Activated naive CD4-positive, alpha-beta T cell treated with anti-CD3 and anti-CD28 coated beads for 36 hours (primary cell): ENCODE results near the gene WNK2. TPM values are rescaled to one million over a fixed set of nuclear protein-coding genes. Genes with fewer than 3 reads are reported as not detected.
"Not testable (repeated sequence)": the region's sequence is repeated elsewhere in the genome, so short reads cannot be mapped to it uniquely, and the experiment has no call there.

ENCODE experiments used
- CTCF ChIA-PET: fragments of 350-600 bp; sonication (Branson Sonifier 250); formaldehyde crosslinking; loops from one replicate; lab custom pipeline; 2021; ENCODE audit warnings: antibody characterized with exemption; lab: Charles Lee
- DNase-seq: peaks from one replicate; pipeline ENCODE4 v3.0.0-alpha.2; 2020
- H3K27ac Mint-ChIP-seq: one replicate; pipeline ENCODE4 v1.8.0; 2021; ENCODE audit warnings: mild to moderate bottlenecking, mixed read lengths
- H3K27me3 Mint-ChIP-seq: one replicate; pipeline ENCODE4 v1.8.0; 2021; ENCODE audit warnings: low read depth, mixed read lengths
- H3K36me3 Mint-ChIP-seq: one replicate; pipeline ENCODE4 v1.8.0; 2021; ENCODE audit warnings: low read depth, mixed read lengths
- H3K4me1 Mint-ChIP-seq: one replicate; pipeline ENCODE4 v1.8.0; 2021; ENCODE audit warnings: low read depth, mixed read lengths
- H3K4me3 Mint-ChIP-seq: one replicate; pipeline ENCODE4 v1.8.0; 2021; ENCODE audit warnings: mild to moderate bottlenecking, moderate library complexity, mixed read lengths
- H3K9me3 Mint-ChIP-seq: one replicate; pipeline ENCODE4 v1.8.0; 2021; ENCODE audit warnings: mixed read lengths
- intact Hi-C: fragments of 100-400 bp; cut with micrococcal nuclease; formaldehyde crosslinking; loops from one replicate; pipeline ENCODE4 v1.15.1; 2023
- total RNA-seq, 2 experiments: library from RNA; stranded (reverse); gene quantifications; one replicate each; pipeline ENCODE4 v1.2.3, GENCODE V29; 2021

WNK2 gene
- total RNA-seq, 2 experiments from 2014 or later: 5.2 to 5.8 TPM

DNA sequence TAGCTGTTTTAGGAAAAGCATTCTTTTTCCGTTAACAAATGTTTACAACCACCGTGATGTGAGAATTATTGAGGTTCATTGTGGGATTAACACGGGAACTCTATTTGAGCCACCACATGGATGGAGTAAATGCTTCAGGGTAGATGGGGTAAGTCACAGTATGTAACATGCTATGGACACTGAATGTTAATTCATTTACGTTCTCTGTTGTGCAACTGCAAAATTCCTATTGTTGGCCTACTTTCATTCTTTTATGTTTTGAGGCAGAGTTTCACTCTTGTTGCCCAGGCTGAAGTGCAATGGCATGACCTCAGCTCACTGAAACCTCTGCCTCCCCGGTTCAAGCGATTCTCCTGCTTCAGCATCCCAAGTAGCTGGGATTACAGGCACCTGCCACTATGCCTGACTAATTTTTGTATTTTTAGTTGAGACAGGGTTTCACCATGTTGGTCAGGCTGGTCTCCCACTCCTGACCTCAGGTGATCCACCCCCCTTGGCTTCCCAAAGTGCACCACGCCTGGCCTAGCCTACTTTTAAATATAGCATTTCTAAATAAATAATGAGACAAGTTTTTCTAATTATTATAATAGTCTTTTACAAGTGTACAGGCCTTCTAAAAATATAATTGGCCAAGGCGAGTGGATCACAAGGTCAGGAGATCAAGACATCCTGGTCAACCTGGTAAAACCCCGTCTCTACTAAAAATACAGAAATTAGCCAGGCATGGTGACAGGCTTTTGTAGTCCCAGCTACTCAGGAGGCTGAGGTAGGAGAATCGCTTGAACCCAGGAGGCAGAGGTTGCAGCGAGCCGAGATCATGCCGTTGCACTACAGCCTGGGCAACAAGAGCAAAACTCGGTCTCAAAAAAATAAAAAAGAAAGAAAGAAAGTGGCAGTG lies 169.7 kb downstream of the WNK2 start:
- CTCF ChIA-PET: interaction anchor here (0.7 kb wide), 1 partner anchor 36 kb away, joined by 4 read pairs; no protein-coding TSS in a partner anchor
- H3K36me3 Mint-ChIP-seq, intact Hi-C loops, H3K27me3 Mint-ChIP-seq, DNase-seq, H3K9me3 Mint-ChIP-seq, H3K27ac Mint-ChIP-seq, H3K4me1 Mint-ChIP-seq, H3K4me3 Mint-ChIP-seq: not testable (repeated sequence)

DNA sequence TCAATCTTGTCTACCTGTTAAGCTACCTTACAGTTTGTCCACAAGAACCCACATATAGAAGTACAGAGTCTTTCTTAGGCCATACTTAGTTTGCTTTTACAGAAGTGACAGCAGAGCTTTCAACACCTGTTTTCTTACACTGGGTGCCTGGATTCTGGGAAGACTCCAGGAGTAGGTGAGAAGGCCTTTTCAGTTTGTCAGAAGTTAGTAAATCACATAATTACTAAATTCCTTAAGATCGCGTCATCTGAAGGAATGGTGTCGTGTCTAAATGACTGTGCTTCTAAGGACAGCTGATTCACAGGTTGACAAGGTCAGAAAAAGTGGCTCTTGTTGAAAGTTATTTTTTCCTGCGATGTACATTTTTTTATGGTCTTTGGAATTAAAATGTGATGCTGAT lies 170.5 kb downstream of the WNK2 start:
- H3K27me3 Mint-ChIP-seq: no peaks in the 10 kb centered on the region
- no peak overlapping the region for H3K4me3 Mint-ChIP-seq
- H3K36me3 Mint-ChIP-seq: no peaks in the 10 kb centered on the region
- peaks cover 6% of the 10 kb centered on the region for H3K4me1 Mint-ChIP-seq
- no peak for DNase-seq
- CTCF ChIA-PET: interaction anchor here (0.7 kb wide), 1 partner anchor 35 kb away, joined by 4 read pairs; no protein-coding TSS in a partner anchor
- no peak overlapping the region for H3K27ac Mint-ChIP-seq
- H3K9me3 Mint-ChIP-seq: no peaks in the 10 kb centered on the region
- intact Hi-C loops: no loop called here

DNA sequence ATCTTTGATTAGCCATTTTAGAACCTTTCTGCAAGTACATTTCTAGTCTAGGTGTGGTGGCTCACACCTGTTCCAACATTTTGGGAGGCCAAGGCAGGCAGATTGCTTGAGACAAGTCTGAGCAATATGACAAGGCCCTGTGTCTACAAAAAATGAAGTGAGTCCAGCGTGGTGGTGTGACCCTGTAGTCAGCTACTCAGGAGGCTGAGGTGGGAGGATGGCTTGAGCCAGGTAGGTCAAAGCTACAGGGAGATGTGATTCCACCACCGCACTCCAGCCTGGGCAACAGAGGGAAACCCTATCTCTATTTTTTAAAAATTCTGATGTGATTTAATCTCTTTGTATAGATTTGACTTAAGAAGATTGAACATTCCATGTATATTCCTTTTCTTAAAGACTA lies 171.9 kb downstream of the WNK2 start:
- no peaks in the 10 kb centered on the region for H3K27me3 Mint-ChIP-seq
- DNase-seq: no peak
- H3K9me3 Mint-ChIP-seq: peaks cover 9% of the 10 kb centered on the region
- CTCF ChIA-PET: no interaction called here
- H3K4me3 Mint-ChIP-seq: no peak overlapping the region
- intact Hi-C loops: no loop called here
- peaks cover 6% of the 10 kb centered on the region for H3K4me1 Mint-ChIP-seq
- H3K36me3 Mint-ChIP-seq: no peaks in the 10 kb centered on the region
- H3K27ac Mint-ChIP-seq: no peak overlapping the region

DNA sequence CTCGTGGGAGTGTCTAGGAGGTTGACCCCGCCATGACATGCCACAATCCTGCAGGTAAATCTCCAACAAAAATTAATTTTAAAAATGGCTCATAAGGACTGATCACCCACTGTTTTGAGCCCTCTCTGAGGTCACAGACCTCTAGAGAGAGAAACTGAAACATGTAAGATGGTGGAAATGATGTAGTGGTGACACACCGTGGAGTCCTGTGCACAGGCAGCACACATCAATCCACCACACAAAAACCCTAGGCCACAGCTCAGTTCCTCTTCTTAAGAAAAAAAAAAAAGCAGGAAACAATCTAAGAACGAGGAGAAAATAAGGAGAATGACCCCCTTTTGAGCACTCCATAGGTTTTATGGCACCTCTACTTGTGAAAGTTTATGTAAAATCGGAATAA lies 173.7 kb downstream of the WNK2 start:
- intact Hi-C loops: no loop called here
- H3K36me3 Mint-ChIP-seq: peaks cover 2% of the 10 kb centered on the region
- H3K9me3 Mint-ChIP-seq: peaks cover 18% of the 10 kb centered on the region
- no peak overlapping the region for H3K27ac Mint-ChIP-seq
- peak; percentile 26 for DNase-seq
- CTCF ChIA-PET: interaction anchor here (0.6 to 1.4 kb wide), 2 partner anchors 19 to 33 kb away, joined by 4 to 5 read pairs; no protein-coding TSS in a partner anchor
- peaks cover 6% of the 10 kb centered on the region for H3K4me1 Mint-ChIP-seq
- no peaks in the 10 kb centered on the region for H3K27me3 Mint-ChIP-seq
- no peak overlapping the region for H3K4me3 Mint-ChIP-seq

DNA sequence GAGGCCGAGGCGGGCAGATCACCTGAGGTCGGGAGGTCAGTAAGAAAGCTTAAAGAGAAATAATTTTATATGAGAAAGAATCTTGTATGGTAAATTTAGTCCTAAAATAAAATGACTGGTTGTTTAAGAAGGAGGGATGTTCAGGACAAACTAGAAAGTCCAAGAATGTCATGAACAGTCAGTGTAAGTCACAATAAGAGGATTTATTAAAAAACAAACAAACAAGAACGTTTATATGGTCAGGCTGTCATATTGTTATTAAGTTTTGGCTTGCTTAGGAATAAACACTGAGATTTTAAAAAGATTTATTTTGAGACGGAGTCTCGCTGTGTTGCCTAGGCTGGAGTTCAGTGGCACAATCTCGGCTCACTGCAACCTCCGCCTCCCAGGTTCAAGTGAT lies 176.0 kb downstream of the WNK2 start:
- H3K4me3 Mint-ChIP-seq, DNase-seq, H3K36me3 Mint-ChIP-seq, H3K4me1 Mint-ChIP-seq, intact Hi-C loops, H3K27ac Mint-ChIP-seq, H3K27me3 Mint-ChIP-seq: not testable (repeated sequence)
- H3K9me3 Mint-ChIP-seq: peaks cover 18% of the 10 kb centered on the region
- CTCF ChIA-PET: interaction anchor here (0.7 kb wide), 1 partner anchor 28 kb away, joined by 3 read pairs; no protein-coding TSS in a partner anchor

DNA sequence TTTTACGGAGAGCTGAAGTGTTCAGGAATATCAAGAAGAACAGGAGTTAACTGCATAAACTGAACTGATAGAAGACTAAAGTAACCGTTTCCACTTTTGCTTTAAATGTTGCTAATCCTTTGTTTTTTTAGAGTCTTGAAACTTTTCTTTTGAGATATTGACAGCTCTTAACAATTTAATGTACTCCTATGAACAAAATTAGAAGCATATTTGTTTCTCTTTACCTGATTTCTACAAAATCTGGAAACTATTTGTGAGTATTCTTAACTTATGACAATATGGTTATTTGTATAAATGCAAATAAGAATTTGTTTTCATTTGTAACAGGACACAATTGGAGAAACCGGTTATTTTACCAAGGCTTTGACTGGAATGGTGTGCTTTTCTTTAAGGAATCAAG lies 178.1 kb downstream of the WNK2 start:
- H3K27ac Mint-ChIP-seq: no peak overlapping the region
- CTCF ChIA-PET: no interaction called here
- H3K9me3 Mint-ChIP-seq: peaks cover 18% of the 10 kb centered on the region
- peaks cover 6% of the 10 kb centered on the region for H3K4me1 Mint-ChIP-seq
- DNase-seq: no peak
- H3K4me3 Mint-ChIP-seq: no peak overlapping the region
- intact Hi-C loops: no loop called here
- H3K36me3 Mint-ChIP-seq: peaks cover 2% of the 10 kb centered on the region
- no peaks in the 10 kb centered on the region for H3K27me3 Mint-ChIP-seq

DNA sequence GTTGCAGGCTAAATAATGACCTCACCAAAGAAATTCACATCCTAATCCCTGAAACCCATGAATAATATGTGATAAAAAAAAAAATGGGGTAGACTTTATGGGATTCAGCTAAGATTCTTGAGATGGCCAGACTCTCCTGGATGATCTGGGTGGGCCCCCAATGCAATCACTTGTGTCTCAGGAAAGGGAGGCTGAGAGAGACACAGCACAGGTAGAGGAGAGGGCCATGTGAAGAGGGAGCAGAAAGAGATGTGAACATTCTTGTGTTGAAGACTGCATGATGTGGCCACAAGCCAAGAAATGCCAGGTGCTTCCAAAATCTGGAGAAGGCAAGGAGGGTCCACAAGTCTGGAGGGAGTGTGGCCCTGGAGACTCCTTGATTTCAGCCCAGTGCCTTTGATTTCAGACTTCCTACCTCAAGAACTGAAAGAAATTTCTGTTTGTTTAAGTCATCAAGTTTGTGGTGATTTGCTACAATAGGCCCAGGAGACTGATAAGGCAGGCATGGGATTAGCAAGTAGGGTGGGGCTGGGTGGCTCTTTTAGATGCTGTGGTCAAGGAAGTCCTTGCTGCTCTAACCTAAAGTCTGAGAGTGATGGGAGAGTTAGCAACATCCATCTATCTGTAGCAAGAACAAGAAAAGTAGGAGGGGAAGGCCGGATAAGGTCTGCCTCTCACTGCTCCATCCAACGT lies 180.9 kb downstream of the WNK2 start:
- Mint-ChIP-seq H3K4me3 (no peak overlapping the region), H3K27ac (no peak overlapping the region), H3K9me3 (peaks cover 15% of the 10 kb centered on the region), H3K4me1 (no peaks in the 10 kb centered on the region), H3K36me3 (peaks cover 2% of the 10 kb centered on the region), H3K27me3 (no peaks in the 10 kb centered on the region)
- DNase-seq: no peak
- CTCF ChIA-PET: interaction anchor here (0.6 kb wide), 1 partner anchor 251 kb away, joined by 3 read pairs; no protein-coding TSS in a partner anchor
- intact Hi-C loops: no loop called here

DNA sequence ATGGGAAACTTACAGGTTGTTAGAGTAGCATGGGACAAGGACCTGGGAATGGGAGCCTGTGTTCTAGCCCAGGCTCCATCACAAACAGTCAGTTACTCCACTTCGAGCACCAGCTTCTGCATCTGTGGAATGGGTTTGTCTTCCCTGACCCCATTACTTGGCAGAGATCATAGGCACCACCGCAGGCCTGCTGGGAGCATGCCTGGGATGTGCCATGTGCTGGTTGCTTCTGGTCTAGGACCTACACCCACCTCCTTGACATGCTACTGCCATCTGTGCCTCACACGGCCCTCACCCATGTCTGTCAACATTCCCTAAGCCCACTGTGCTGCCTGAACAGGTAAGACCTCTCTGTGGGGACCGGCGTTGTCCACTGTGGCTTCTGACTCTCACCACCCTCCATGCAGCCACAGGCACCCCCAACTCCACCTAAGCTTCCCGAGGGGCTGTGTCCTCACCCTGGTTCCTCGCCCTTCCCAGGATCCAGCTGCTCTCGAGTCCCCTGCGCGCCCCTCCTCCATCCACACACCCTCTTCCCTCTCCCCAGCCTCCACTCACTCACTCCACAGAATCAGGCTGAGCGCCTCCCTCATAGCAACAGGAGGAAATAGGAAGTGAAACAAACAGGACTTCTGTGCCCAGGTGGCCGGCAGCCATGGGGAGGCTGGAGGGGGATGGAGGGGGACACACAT lies 181.6 kb downstream of the WNK2 start:
- intact Hi-C loops: no loop called here
- CTCF ChIA-PET: no interaction called here
- H3K27me3 Mint-ChIP-seq: no peaks in the 10 kb centered on the region

DNA sequence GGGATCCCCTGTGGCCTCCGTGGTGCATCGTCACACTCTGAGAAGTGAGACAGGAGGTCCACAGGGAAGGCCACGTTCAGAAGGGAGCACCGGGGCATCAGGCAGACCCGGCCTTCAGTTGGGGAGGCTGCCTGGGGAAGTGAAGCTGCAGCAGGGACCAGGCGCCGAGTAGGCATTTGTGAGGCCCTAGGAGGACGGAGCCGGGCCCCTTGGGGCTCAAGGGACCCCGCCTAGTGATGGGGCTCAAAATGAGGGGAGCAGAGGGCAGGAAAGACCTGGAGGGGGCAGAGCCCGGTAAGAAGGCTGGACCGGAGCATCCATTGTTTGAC lies 182.1 kb downstream of the WNK2 start:
- Mint-ChIP-seq H3K4me3 (no peak overlapping the region), H3K27me3 (peaks cover 3% of the 10 kb centered on the region), H3K36me3 (peaks cover 2% of the 10 kb centered on the region), H3K4me1 (no peaks in the 10 kb centered on the region), H3K9me3 (peaks cover 10% of the 10 kb centered on the region), H3K27ac (no peak overlapping the region)
- CTCF ChIA-PET: no interaction called here
- intact Hi-C loops: no loop called here
- DNase-seq: no peak

More for the DNA sequence above, 181.6 kb downstream of the WNK2 start:
- Mint-ChIP-seq H3K4me3 (no peak overlapping the region), H3K9me3 (peaks cover 11% of the 10 kb centered on the region), H3K27ac (no peak overlapping the region), H3K4me1 (no peaks in the 10 kb centered on the region), H3K36me3 (peaks cover 2% of the 10 kb centered on the region)
- DNase-seq: no peak

DNA sequence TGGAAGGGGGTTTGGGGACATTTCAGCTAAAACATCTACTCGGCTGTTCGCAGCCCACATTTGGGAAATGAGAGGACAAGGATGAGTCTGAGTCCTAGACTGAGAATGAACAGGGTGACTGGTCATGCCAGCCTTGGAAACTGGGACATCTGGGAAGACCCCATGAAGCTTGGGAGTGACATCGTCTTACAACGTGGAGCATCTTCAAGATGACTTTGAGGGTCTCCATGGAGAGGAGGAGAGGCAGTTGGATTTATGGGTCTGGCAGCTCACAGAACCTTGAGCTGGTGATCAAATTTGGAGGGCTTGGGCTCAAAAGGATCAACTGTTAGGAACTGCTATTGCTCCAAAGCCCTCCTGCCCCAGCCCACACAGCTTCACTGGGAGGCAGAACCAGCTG lies 182.5 kb downstream of the WNK2 start:
- intact Hi-C loops, CTCF ChIA-PET: not testable (repeated sequence)

DNA sequence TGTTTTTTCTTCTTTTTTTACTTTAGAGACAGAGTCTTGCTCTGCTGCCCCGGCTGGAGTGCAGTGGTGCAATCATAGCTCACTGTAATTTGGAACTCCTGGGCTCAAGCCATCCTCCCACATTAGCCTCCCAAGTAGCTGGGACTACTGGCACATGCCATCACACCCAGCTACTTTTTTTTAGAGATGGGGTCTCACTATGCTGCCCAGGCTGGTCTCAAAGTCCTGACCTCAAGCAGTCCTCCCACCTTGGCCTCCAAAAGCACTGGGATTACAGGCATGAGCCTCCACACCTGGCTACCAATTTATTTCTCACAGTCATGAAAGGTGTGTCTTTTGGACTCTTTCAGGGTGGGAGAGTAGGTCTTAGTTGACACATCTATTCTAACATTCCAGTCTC lies 184.5 kb downstream of the WNK2 start:
- Mint-ChIP-seq H3K27ac (no peak overlapping the region), H3K27me3 (peaks cover 4% of the 10 kb centered on the region), H3K36me3 (no peaks in the 10 kb centered on the region), H3K4me1 (no peaks in the 10 kb centered on the region), H3K9me3 (no peaks in the 10 kb centered on the region), H3K4me3 (no peak overlapping the region)
- CTCF ChIA-PET: no interaction called here
- intact Hi-C loops: no loop called here
- no peak for DNase-seq

More for the DNA sequence above, 182.5 kb downstream of the WNK2 start:
- DNase-seq, H3K4me1 Mint-ChIP-seq, H3K27me3 Mint-ChIP-seq, H3K36me3 Mint-ChIP-seq, H3K4me3 Mint-ChIP-seq, H3K9me3 Mint-ChIP-seq, H3K27ac Mint-ChIP-seq: not testable (repeated sequence)

DNA sequence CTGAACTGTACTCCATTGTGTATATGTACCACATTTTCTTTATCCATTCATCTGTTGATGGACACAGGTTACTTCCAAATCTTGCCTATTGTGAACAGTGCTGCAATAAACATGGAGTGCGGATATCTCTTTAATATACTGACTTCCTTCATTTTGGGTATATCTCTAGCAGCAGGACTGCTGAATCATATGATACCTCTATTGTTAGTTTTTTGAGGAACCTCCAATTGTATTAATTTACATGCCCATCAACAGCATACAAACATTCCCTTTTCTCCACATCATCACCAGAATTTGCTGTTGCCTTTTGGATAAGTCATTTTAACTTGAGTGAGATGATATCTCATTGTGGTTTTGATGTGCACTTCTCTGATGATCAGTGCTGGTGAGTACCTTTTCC lies 185.7 kb downstream of the WNK2 start:
- Mint-ChIP-seq H3K27me3 (peaks cover 4% of the 10 kb centered on the region), H3K27ac (no peak overlapping the region), H3K4me1 (no peaks in the 10 kb centered on the region), H3K36me3 (no peaks in the 10 kb centered on the region), H3K4me3 (no peak overlapping the region), H3K9me3 (no peaks in the 10 kb centered on the region)
- CTCF ChIA-PET: no interaction called here
- DNase-seq: no peak
- intact Hi-C loops: no loop called here
